Breast epithelium (tissue), 4 donors: ENCODE measurements around the gene EME2. TPM values are rescaled to one million over a fixed set of nuclear protein-coding genes. Genes with fewer than 3 reads are reported as not detected.

Experiments
- DNase-seq, 2 donors: peaks; one replicate each; pipeline ENCODE4 v3.0.0-alpha.2; 2019; ENCODE audit warnings: low spot score in 2 of 2
- H3K27ac ChIP-seq, 2 donors: fragments of 200-600 bp; sonication (generic) in 1 of 2; one replicate each; pipeline ENCODE4 v1.5.1; 2016 to 2019; ENCODE audit warnings: mild to moderate bottlenecking in 1 of 2
- H3K27me3 ChIP-seq, 2 donors: fragments of 200-600 bp; sonication (generic) in 1 of 2; one replicate each; pipeline versions ENCODE4 v1.5.1 to v1.6.0; 2017 to 2019; ENCODE audit warnings: control low read depth in 1 of 2, mild to moderate bottlenecking in 1 of 2
- H3K36me3 ChIP-seq: fragments of 200-600 bp; one replicate; pipeline ENCODE4 v1.5.1; 2019
- H3K4me1 ChIP-seq, 2 donors: fragments of 200-600 bp; sonication (generic); one replicate each; pipeline ENCODE4 v1.5.1; 2016 to 2019; ENCODE audit warnings: control low read depth in 1 of 2
- H3K4me3 ChIP-seq, 3 donors: fragments of 200-600 bp; sonication (generic); 1 replicate in 2 of 3; 2 replicates in 1 of 3; pipeline ENCODE4 v1.5.1; 2016 to 2019; ENCODE audit warnings: mild to moderate bottlenecking in 3 of 3, moderate library complexity in 2 of 3
- H3K9me3 ChIP-seq, 2 donors: fragments of 200-600 bp; sonication (generic) in 1 of 2; one replicate each; pipeline ENCODE4 v1.5.1; 2016 to 2019; ENCODE audit warnings: control low read depth in 1 of 2
- POLR2A ChIP-seq: fragments of 450-650 bp; IDR thresholded peaks from one replicate; pipeline ENCODE4 v1.6.1; 2016; ENCODE audit warnings: antibody characterized with exemption, mild to moderate bottlenecking, moderate library complexity
- POLR2AphosphoS5 ChIP-seq, 3 donors: sonication (generic); formaldehyde crosslinking; IDR thresholded peaks; one replicate each; pipeline ENCODE4 v1.6.1; 2017; ENCODE audit warnings: antibody characterized with exemption in 3 of 3
- intact Hi-C: fragments of 100-400 bp; cut with DNase I; formaldehyde crosslinking; loops from one replicate; pipeline ENCODE4 v1.15.1; 2023; ENCODE audit warnings: low total_unique reads
- total RNA-seq, 3 donors: library from RNA; depleted of rRNA; stranded (reverse); fragments of >200 nt; gene quantifications; one replicate each; pipeline ENCODE4 v1.1.0, GENCODE V29; 2016
- TF ChIP-seq, protein P1 (sequence below), 3 donors: fragments of 450-650 bp; IDR thresholded peaks; one replicate each; pipeline ENCODE4 v1.5.1; 2016 to 2017; ENCODE audit warnings: antibody characterized with exemption in 3 of 3, mild to moderate bottlenecking in 3 of 3, moderate library complexity in 3 of 3

EME2 gene
- total RNA-seq, 3 donors from 2014 or later: 4.6 to 17.4 (median 14.0) TPM

DNA sequence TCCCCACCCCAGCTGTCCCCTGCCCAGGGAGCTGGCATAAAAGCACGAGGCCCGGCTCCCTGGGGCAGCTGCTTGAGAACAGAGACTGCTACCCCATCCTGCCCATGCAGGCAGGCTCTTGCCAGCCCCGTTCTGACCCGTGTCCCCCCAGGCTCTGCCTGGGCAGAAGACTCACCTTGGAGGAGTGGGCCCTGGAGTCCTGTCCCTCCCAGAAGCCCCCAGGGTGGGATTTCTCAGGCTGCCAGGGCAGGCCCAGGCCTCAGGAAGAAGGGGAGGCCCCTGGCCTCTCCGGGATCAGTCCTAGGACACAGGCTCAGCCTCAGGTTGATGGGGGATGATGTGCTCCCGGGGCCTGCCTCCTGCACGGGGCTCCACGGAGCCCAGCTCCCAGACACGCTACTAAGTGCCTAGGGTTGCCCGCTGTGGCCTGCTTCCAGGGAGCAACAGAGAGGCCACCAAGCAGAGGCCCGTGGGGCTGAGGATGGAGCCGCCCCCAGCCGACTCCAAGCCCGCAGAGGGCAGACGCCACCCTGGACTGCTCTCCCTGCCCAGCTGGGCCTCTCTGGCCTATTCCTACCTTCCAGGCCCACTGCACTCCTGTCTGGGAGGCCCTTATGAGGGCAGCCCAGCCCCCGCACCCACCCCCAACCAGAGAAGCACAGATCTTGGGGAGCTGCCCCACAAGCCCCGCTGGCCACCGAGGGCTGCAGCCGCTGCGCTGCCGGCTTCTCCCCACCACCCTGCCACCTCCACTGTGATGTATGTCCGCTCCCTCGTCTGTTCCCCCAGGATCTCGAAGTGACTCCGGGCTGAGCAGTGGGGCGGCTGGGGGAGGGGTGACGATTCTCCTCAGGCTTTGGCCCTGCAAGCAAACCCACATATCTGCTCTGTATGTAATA is 3.0 kb upstream of the EME2 start:
- no peak for TF ChIP-seq POLR2AphosphoS5 (IDR thresholded peaks at IDR 0.05)
- TF ChIP-seq POLR2A: no peak
- TF ChIP-seq, protein P1, sequence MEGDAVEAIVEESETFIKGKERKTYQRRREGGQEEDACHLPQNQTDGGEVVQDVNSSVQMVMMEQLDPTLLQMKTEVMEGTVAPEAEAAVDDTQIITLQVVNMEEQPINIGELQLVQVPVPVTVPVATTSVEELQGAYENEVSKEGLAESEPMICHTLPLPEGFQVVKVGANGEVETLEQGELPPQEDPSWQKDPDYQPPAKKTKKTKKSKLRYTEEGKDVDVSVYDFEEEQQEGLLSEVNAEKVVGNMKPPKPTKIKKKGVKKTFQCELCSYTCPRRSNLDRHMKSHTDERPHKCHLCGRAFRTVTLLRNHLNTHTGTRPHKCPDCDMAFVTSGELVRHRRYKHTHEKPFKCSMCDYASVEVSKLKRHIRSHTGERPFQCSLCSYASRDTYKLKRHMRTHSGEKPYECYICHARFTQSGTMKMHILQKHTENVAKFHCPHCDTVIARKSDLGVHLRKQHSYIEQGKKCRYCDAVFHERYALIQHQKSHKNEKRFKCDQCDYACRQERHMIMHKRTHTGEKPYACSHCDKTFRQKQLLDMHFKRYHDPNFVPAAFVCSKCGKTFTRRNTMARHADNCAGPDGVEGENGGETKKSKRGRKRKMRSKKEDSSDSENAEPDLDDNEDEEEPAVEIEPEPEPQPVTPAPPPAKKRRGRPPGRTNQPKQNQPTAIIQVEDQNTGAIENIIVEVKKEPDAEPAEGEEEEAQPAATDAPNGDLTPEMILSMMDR (IDR thresholded peaks at IDR 0.05): no peak
- Histone ChIP-seq H3K27me3 (no peaks in the 10 kb centered on the region), H3K27ac (peak overlapping the region; percentile 51 to 69), H3K4me3 (peak overlapping the region in 2 of 3 donors; percentile 91 to 94), H3K36me3 (peaks cover 5% of the 10 kb centered on the region), H3K9me3 (no peaks in the 10 kb centered on the region), H3K4me1 (peaks cover 16 to 21% of the 10 kb centered on the region in 2 donors)
- intact Hi-C loops: no loop called here
- no peak for DNase-seq

DNA sequence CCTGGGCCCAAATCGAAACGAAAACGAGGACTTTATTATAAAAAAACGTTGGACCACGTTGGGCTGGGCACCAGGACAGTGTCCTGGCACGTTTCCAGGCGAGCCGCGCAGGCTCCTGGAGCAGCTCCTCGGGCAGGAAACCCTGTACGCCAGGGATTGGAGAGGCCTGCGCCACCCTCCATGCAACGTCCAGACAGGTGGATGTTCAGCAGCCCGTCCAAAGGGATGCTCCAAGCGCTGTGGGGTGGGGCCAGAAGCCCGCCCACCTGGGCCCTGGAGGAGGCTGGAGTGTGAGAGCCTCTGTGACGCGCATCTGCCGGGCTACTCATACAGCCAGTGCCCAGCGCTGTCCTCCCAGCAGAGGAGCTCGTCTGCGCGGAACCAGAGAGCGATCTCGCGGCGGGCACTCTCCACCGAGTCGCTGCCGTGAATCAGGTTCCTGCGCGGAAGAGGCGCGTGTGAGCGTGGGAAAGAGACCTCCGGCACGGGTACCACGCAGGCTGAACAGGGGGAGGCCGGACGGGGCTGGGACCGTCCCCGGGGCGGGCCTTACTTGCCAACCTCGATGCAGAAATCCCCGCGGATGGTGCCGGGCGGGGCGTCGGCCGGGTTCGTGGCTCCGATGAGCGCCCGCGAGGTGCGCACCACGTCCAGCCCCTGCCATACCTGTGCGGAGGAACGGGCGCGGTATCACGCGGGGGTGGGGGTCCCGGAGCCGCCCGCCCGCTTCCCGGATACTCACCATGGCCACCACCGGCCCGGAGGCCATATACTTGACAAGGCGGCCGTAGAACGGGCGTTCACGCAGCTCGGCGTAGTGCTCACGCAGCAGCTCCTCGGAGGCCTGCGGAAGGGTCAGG is 2.1 kb upstream of the EME2 start:
- H3K27ac ChIP-seq: peak overlapping the region; percentile 51 to 69

DNA sequence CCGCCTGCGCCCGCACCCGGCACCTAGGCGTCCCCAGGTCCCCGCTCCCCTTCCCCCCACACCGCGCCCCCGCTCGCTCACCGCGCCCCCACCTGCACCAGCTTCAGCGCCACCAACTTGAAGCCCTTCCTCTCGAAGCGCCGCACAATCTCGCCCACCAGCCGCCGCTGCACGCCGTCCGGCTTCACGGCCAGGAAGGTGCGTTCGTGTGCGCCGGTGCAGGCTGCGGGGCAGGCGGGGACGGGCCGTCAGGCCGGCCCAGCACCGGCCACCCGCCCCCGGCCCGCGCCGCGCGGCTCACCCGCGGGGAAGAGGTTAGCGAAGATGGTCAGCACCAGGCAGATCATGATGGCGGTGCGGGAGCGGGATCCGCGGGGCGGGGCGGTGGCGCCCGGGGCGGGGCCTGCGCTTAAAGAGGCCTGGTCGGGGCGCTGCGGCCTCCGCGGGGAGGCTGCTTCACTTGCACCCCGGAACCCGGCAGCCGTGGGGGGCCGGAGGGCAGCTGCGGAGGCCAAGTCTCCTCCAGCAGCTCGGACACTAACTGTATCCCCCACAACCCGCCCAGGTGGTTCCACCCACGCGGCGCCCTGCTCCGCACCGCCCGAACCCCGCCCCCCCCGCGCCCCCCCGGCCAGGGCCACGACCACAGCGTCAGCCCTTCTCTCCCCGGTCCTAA is 1.3 kb upstream of the EME2 start, which contains the start of gene NME3:
Gene NME3, minus strand, starts transcription at position 356 of the 676 bp plus-strand sequence. Its CDS starts 9 bp downstream, at position 347.
- TF ChIP-seq, protein P1 (IDR thresholded peaks at IDR 0.05): no peak
- no peak for TF ChIP-seq POLR2AphosphoS5 (IDR thresholded peaks at IDR 0.05)
- no peak for TF ChIP-seq POLR2A
- H3K27me3 ChIP-seq: no peaks in the 10 kb centered on the region
- H3K4me1 ChIP-seq: peaks cover 16 to 25% of the 10 kb centered on the region in 2 donors
- peak within 1 kb of the TSS; percentile 51 to 69 for H3K27ac ChIP-seq
- H3K36me3 ChIP-seq: no peaks in the 10 kb centered on the region
- H3K4me3 ChIP-seq: peak within 1 kb of the TSS; percentile 91 to 97 (median 94)
- H3K9me3 ChIP-seq: no peaks in the 10 kb centered on the region
- DNase-seq: peak; percentile 65 to 79
- intact Hi-C loops: no loop called here

More for the DNA sequence above, 2.1 kb upstream of the EME2 start:
- Histone ChIP-seq H3K4me3 (peak overlapping the region; percentile 91 to 97 (median 94)), H3K27me3 (no peaks in the 10 kb centered on the region), H3K36me3 (no peaks in the 10 kb centered on the region), H3K9me3 (no peaks in the 10 kb centered on the region), H3K4me1 (peaks cover 16 to 25% of the 10 kb centered on the region in 2 donors)
- intact Hi-C loops: no loop called here
- no peak for TF ChIP-seq POLR2A
- TF ChIP-seq, protein P1 (IDR thresholded peaks at IDR 0.05): peak in 1 of 3 donors; percentile 8
- TF ChIP-seq POLR2AphosphoS5 (IDR thresholded peaks at IDR 0.05): peak in 2 of 3 donors; percentile 35 to 41
- DNase-seq: peak; percentile 56 to 67

DNA sequence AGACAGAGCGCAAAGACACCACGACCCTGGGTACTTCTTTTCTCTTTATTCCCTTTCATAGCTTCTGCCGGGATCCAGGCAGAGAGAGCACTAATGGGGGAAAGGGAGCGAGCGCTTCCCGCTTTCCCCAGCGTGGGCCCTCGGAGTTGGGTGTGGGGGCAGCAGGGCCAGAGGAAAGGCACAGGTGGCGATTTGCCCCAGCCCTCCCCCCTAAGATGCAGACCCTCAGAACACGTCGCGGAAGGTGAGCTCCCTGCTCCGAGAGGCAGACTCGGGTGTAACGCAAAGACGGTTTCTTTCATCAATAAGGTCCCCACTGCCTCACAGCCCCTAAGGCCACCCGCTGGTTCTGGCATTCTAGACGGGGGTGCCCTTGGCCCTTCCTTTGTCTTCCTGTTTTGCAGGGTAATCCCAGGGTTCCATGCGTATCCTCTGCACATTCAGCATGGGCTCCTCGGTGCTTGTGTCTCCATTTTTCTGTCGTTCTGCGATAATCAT is 697 bp upstream of the EME2 start:
- no peaks in the 10 kb centered on the region for H3K27me3 ChIP-seq
- peak overlapping the region; percentile 51 to 69 for H3K27ac ChIP-seq
- TF ChIP-seq, protein P1 (IDR thresholded peaks at IDR 0.05): no peak
- TF ChIP-seq POLR2A (no peak), POLR2AphosphoS5 (IDR thresholded peaks at IDR 0.05) (no peak)
- DNase-seq: no peak
- intact Hi-C loops: no loop called here
- no peaks in the 10 kb centered on the region for H3K9me3 ChIP-seq
- H3K36me3 ChIP-seq: peaks cover 5% of the 10 kb centered on the region
- H3K4me3 ChIP-seq: peak overlapping the region; percentile 91 to 97 (median 94)
- H3K4me1 ChIP-seq: peaks cover 16 to 25% of the 10 kb centered on the region in 2 donors
